DOHH2 (cell line): ENCODE results near the gene PATJ.

Experiments used
- H3F3A ChIP-seq: fragments of 200-600 bp; sonication (generic), shearing (Covaris generic); 2 replicates; pipeline ENCODE4 v1.6.0; 2016; ENCODE audit warnings: antibody characterized with exemption, mild to moderate bottlenecking; ENCODE audit not compliant: control insufficient read depth, insufficient read depth
- H3K27ac ChIP-seq: fragments of 200-600 bp; sonication (generic); 2 replicates; pipeline ENCODE4 v1.5.1; 2014; ENCODE audit warnings: low read depth, mild to moderate bottlenecking, low read length, moderate library complexity
- H3K27me3 ChIP-seq: fragments of 200-600 bp; sonication (generic); 2 replicates; pipeline ENCODE4 v1.6.1; 2014; ENCODE audit warnings: mild to moderate bottlenecking, low read length, mixed read lengths; ENCODE audit not compliant: control insufficient read depth
- H3K36me3 ChIP-seq: fragments of 200-600 bp; sonication (generic); 2 replicates; pipeline ENCODE4 v1.6.1; 2014; ENCODE audit warnings: mild to moderate bottlenecking, low read length, moderate library complexity, mixed read lengths; ENCODE audit not compliant: control insufficient read depth
- H3K4me1 ChIP-seq: fragments of 200-600 bp; sonication (generic); 2 replicates; pipeline ENCODE4 v1.6.1; 2014; ENCODE audit warnings: mild to moderate bottlenecking, low read length, mixed read lengths; ENCODE audit not compliant: control insufficient read depth
- H3K4me2 ChIP-seq: fragments of 200-600 bp; sonication (generic); 2 replicates; pipeline ENCODE4 v1.6.0; 2014; ENCODE audit warnings: mild to moderate bottlenecking, low read length, moderate library complexity
- H3K4me3 ChIP-seq: fragments of 200-600 bp; sonication (generic); 2 replicates; pipeline ENCODE4 v1.5.1; 2014; ENCODE audit warnings: mild to moderate bottlenecking, low read length, mixed read lengths
- H3K79me2 ChIP-seq: fragments of 200-600 bp; sonication (generic); 2 replicates; pipeline ENCODE4 v1.6.1; 2014; ENCODE audit warnings: mild to moderate bottlenecking, low read length, mixed read lengths; ENCODE audit not compliant: control insufficient read depth
- H3K9me2 ChIP-seq: fragments of 200-600 bp; sonication (generic); replicated peaks from 2 replicates; pipeline ENCODE4 v1.6.1; 2014; ENCODE audit warnings: mild to moderate bottlenecking, low read length, mixed read lengths; ENCODE audit not compliant: control insufficient read depth
- H3K9me3 ChIP-seq: fragments of 200-600 bp; sonication (generic); 2 replicates; pipeline ENCODE4 v1.6.1; 2014; ENCODE audit warnings: antibody characterized with exemption, low read length, mixed read lengths; ENCODE audit not compliant: control insufficient read depth, insufficient read depth
- H4K20me1 ChIP-seq: fragments of 200-600 bp; sonication (generic); 2 replicates; pipeline ENCODE4 v1.6.0; 2014; ENCODE audit warnings: low read depth, mild to moderate bottlenecking, antibody characterized with exemption, low read length, moderate library complexity; ENCODE audit not compliant: control insufficient read depth, insufficient read depth
- EZH2phosphoT487 ChIP-seq: fragments of 200-600 bp; sonication (generic); IDR thresholded peaks from 2 replicates; pipeline ENCODE4 v1.6.1; 2017; ENCODE audit warnings: borderline replicate concordance, mild to moderate bottlenecking, antibody characterized with exemption, low read length, moderate library complexity, mixed read lengths
- TF ChIP-seq, protein P1 (sequence below): fragments of 200-600 bp; sonication (generic); IDR thresholded peaks from one replicate; pipeline ENCODE4 v1.5.1; 2014; ENCODE audit warnings: antibody characterized with exemption, mild to moderate bottlenecking, low read depth, low read length; ENCODE audit not compliant: poor library complexity, severe bottlenecking

PATJ gene

DNA sequence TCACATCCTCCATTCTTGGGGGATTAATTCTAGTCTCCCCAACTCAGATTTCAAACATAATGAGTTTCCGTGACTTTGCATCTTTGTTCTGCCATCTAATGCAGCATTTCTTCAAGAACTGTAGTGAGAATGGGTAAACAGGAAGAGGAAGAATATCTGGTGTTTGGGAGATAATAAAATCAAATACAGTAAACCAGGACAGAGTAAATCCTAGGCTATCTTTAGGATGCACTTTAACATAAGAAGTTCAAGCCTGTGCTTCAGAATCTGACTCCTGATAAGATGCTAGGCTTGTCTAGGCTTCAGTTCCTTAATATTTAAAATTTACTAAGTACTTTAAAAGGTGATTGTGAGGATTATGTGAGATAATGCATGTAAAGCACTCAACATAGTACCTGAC, 27.9 kb downstream of the PATJ start:
- H3K36me3 ChIP-seq = no peaks in the 10 kb centered on the region
- no peaks in the 10 kb centered on the region for H3K79me2 ChIP-seq
- H3K9me2 ChIP-seq = no peaks in the 10 kb centered on the region
- H3K4me2 ChIP-seq = no peak overlapping the region
- H4K20me1 ChIP-seq = no peaks in the 10 kb centered on the region
- no peaks in the 10 kb centered on the region for H3K27me3 ChIP-seq
- no peaks in the 10 kb centered on the region for H3K9me3 ChIP-seq
- no peaks in the 10 kb centered on the region for H3F3A ChIP-seq
- no peaks in the 10 kb centered on the region for H3K4me1 ChIP-seq
- no peak overlapping the region for H3K4me3 ChIP-seq
- H3K27ac ChIP-seq = no peak overlapping the region
- TF ChIP-seq EZH2phosphoT487 = no peak
- TF ChIP-seq, protein P1, sequence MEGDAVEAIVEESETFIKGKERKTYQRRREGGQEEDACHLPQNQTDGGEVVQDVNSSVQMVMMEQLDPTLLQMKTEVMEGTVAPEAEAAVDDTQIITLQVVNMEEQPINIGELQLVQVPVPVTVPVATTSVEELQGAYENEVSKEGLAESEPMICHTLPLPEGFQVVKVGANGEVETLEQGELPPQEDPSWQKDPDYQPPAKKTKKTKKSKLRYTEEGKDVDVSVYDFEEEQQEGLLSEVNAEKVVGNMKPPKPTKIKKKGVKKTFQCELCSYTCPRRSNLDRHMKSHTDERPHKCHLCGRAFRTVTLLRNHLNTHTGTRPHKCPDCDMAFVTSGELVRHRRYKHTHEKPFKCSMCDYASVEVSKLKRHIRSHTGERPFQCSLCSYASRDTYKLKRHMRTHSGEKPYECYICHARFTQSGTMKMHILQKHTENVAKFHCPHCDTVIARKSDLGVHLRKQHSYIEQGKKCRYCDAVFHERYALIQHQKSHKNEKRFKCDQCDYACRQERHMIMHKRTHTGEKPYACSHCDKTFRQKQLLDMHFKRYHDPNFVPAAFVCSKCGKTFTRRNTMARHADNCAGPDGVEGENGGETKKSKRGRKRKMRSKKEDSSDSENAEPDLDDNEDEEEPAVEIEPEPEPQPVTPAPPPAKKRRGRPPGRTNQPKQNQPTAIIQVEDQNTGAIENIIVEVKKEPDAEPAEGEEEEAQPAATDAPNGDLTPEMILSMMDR = no peak

DNA sequence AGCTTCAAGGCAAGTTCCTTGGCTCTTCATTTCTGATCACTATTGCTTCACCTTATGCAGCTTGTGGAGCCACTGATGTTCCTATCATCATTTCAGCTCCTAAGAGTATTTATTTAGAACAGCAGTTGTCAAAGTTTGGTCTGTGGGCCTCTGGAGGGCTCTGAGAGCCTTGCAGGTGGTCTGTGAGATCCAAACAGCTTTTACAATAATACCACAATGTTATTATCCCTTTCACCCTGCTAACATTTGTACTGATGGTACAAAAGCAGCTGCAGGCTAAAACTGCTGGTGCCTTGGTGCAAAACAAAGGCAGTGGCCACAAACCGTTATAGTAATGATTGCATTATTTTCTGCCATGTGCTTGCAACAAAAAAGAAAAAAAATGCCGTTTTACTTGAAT, 33.8 kb downstream of the PATJ start:
- H3K4me2 ChIP-seq = no peak overlapping the region
- no peak overlapping the region for H3K4me3 ChIP-seq
- H3K4me1 ChIP-seq = no peaks in the 10 kb centered on the region
- TF ChIP-seq EZH2phosphoT487 = no peak
- TF ChIP-seq, protein P1 = no peak
- H3K36me3 ChIP-seq = no peaks in the 10 kb centered on the region
- no peaks in the 10 kb centered on the region for H3F3A ChIP-seq
- H3K27me3 ChIP-seq = no peaks in the 10 kb centered on the region
- no peaks in the 10 kb centered on the region for H3K9me3 ChIP-seq
- H3K27ac ChIP-seq = no peak overlapping the region
- no peaks in the 10 kb centered on the region for H4K20me1 ChIP-seq
- no peaks in the 10 kb centered on the region for H3K9me2 ChIP-seq
- H3K79me2 ChIP-seq = no peaks in the 10 kb centered on the region

DNA sequence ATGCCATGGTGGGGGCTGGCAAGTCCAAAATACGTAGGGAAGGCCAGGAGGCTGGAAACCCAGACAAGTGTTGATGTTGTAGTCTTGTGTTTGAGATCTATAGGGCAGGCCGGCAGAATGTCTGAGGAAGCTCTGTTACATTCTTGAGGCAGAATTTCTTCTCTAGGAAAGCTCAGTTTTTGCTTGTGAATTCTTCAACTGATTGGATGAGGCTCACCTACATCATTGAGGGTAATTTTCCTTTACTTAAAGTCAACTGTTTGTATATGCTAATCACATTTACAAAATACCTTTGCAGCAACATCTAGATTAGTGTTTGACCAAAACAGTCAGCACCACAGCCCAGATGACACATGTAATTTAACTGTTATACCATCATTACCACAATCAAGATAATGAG, 37.0 kb downstream of the PATJ start:
- Histone ChIP-seq H3K4me1 (no peaks in the 10 kb centered on the region), H3F3A (no peaks in the 10 kb centered on the region), H3K79me2 (no peaks in the 10 kb centered on the region), H4K20me1 (no peaks in the 10 kb centered on the region), H3K9me3 (no peaks in the 10 kb centered on the region), H3K4me2 (no peak overlapping the region), H3K9me2 (no peaks in the 10 kb centered on the region), H3K4me3 (no peak overlapping the region), H3K27ac (no peak overlapping the region), H3K27me3 (no peaks in the 10 kb centered on the region), H3K36me3 (no peaks in the 10 kb centered on the region)
- no peak for TF ChIP-seq EZH2phosphoT487
- TF ChIP-seq, protein P1 = no peak

DNA sequence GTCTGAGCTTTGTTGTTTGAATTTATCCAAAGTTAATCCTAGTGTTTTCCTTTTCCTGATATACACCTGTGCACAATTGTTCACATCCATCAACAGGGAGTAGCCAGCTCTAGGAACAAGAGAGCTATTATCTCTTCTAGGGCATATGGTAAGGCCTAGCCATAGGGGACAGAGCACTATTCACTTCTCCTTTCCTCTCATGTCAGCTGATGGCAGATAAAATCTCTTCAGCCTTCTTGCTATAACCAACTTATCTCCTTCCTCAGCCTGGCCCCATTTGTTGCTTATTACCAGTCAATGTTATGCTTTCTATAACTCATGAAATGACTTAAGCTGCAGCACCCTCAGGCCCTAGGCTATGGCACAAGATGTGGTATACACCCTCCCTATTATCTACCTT, 38.9 kb downstream of the PATJ start:
- Histone ChIP-seq H3K9me2 (no peaks in the 10 kb centered on the region), H3K27me3 (no peaks in the 10 kb centered on the region), H3K27ac (no peak overlapping the region), H3K9me3 (no peaks in the 10 kb centered on the region), H3K4me2 (no peak overlapping the region), H3K4me1 (no peaks in the 10 kb centered on the region), H3K36me3 (no peaks in the 10 kb centered on the region), H3K4me3 (no peak overlapping the region), H3K79me2 (no peaks in the 10 kb centered on the region), H4K20me1 (no peaks in the 10 kb centered on the region), H3F3A (no peaks in the 10 kb centered on the region)
- TF ChIP-seq EZH2phosphoT487 = no peak
- TF ChIP-seq, protein P1 = no peak
